NCI-H82 (cell line): ENCODE data around the gene SBF2.
"Not testable (repeated sequence)": the region's sequence is repeated elsewhere in the genome, so short reads cannot be mapped to it uniquely, and the experiment has no call there.

Source experiments
- DNase-seq: peaks from one replicate; lab custom pipeline; 2025; lab: John Stamatoyannopoulos, UW

The SBF2 gene

GRCh38 chr11:9745411-9746211 is 548.4 kb downstream of the SBF2 start:
- no peak for DNase-seq

- not testable (repeated sequence) for DNase-seq
These were observed 550.5 kb downstream of the SBF2 start for GRCh38 chr11:9743512-9743911.

- DNase-seq: no peak
These were observed 552.8 kb downstream of the SBF2 start for GRCh38 chr11:9741260-9741659.

- DNase-seq: no peak
These were observed 553.7 kb downstream of the SBF2 start for GRCh38 chr11:9740202-9740883.

- no peak for DNase-seq
These were observed 554.7 kb downstream of the SBF2 start for GRCh38 chr11:9739123-9739900.

- DNase-seq: no peak
These were observed 555.3 kb downstream of the SBF2 start for GRCh38 chr11:9738707-9739106.

GRCh38 chr11:9738116-9738515 is 555.9 kb downstream of the SBF2 start:
- DNase-seq: no peak

GRCh38 chr11:9736365-9736764 is 557.7 kb downstream of the SBF2 start:
- no peak for DNase-seq

GRCh38 chr11:9735919-9736318 is 558.1 kb downstream of the SBF2 start:
- DNase-seq: no peak

GRCh38 chr11:9735236-9735635 is 558.8 kb downstream of the SBF2 start:
- DNase-seq: no peak

- DNase-seq: no peak
These were observed 560.8 kb downstream of the SBF2 start for GRCh38 chr11:9733212-9733611.

GRCh38 chr11:9732453-9732852 is 561.6 kb downstream of the SBF2 start:
- no peak for DNase-seq

GRCh38 chr11:9731256-9731655 is 562.8 kb downstream of the SBF2 start:
- DNase-seq: no peak
